Panc1 (cell line): ENCODE measurements around the gene SCAMP4. TPM values are rescaled to one million over a fixed set of nuclear protein-coding genes. Genes with fewer than 3 reads are reported as not detected.

Experiments
- ATAC-seq: fragments of 200-7000 bp; cut with Tn5 transposase; 2 replicates; pipeline ENCODE4 v1.9.1; 2020; ENCODE audit warnings: mild to moderate bottlenecking, moderate library complexity
- BruUV-seq: library from RNA; stranded (reverse); fragments of 400-500 nt; replicated peaks from 2 replicates; lab custom pipeline; 2021; lab: Mats Ljungman, UMichigan
- CTCF ChIA-PET: fragments of 300-600 bp; sonication (Branson Sonifier 250); formaldehyde crosslinking; loops from one replicate; lab custom pipeline; 2022; ENCODE audit warnings: antibody characterized with exemption; lab: Charles Lee
- POLR2A ChIA-PET: fragments of 300-600 bp; sonication (Branson Sonifier 250); formaldehyde crosslinking; loops from one replicate; lab custom pipeline; 2022; ENCODE audit warnings: antibody characterized with exemption; lab: Charles Lee
- DNase-seq: peaks from one replicate; pipeline ENCODE4 v3.0.0-alpha.2; 2010; ENCODE audit warnings: low read depth, low spot score
- H3K27ac ChIP-seq: 2 replicates; pipeline ENCODE4 v1.5.1; 2011; ENCODE audit warnings: mild to moderate bottlenecking, low read length, inconsistent platforms
- H3K27me3 ChIP-seq: fragments of 200-500 bp; sonication (Bioruptor generic); 2 replicates; pipeline ENCODE4 v1.6.0; 2014; ENCODE audit warnings: low read length, inconsistent platforms; ENCODE audit not compliant: control insufficient read depth, insufficient read depth
- H3K36me3 ChIP-seq: fragments of 200-500 bp; sonication (Bioruptor generic); 2 replicates; pipeline ENCODE4 v1.5.1; 2014; ENCODE audit warnings: inconsistent platforms, mild to moderate bottlenecking, low read length, moderate library complexity; ENCODE audit not compliant: control insufficient read depth, insufficient read depth
- H3K4me1 ChIP-seq: 2 replicates; pipeline ENCODE4 v1.5.1; 2011; ENCODE audit warnings: inconsistent platforms, mild to moderate bottlenecking, low read length, moderate library complexity; ENCODE audit not compliant: control insufficient read depth, insufficient read depth
- H3K4me3 ChIP-seq, 2 experiments: 2 replicates each; pipeline ENCODE4 v1.5.1; 2011 to 2012; ENCODE audit warnings: low read depth in 2 of 2, low read length in 2 of 2, mild to moderate bottlenecking in 2 of 2, inconsistent platforms in 1 of 2, moderate library complexity in 1 of 2
- H3K9me3 ChIP-seq: fragments of 200-500 bp; sonication (Bioruptor generic); 2 replicates; pipeline ENCODE4 v1.5.1; 2014; ENCODE audit warnings: low read depth, mild to moderate bottlenecking, inconsistent platforms, low read length, moderate library complexity; ENCODE audit not compliant: control insufficient read depth, insufficient read depth
- CTCF ChIP-seq: fragments of 450-650 bp; IDR thresholded peaks from 2 replicates; pipeline ENCODE4 v1.5.1; 2017; ENCODE audit warnings: mild to moderate bottlenecking
- POLR2AphosphoS5 ChIP-seq: IDR thresholded peaks from 2 replicates; pipeline ENCODE4 v1.6.1; 2012; ENCODE audit warnings: mild to moderate bottlenecking, low read depth, low read length, moderate library complexity
- REST ChIP-seq, 2 experiments: IDR thresholded peaks; 2 replicates each; pipeline ENCODE4 v1.6.1; 2011 to 2012; ENCODE audit warnings: low read depth in 2 of 2, control low read depth in 1 of 2, low read length in 1 of 2, mild to moderate bottlenecking in 1 of 2, moderate library complexity in 1 of 2; ENCODE audit not compliant: insufficient read depth in 1 of 2
- SIN3A ChIP-seq: IDR thresholded peaks from 2 replicates; pipeline ENCODE4 v1.6.1; 2012; ENCODE audit warnings: low read depth, mild to moderate bottlenecking, low read length, moderate library complexity, borderline replicate concordance; ENCODE audit not compliant: insufficient read depth
- TCF7L2 ChIP-seq: IDR thresholded peaks from 2 replicates; pipeline ENCODE4 v1.6.1; 2011; ENCODE audit warnings: mild to moderate bottlenecking, low read depth, low read length, inconsistent platforms
- in situ Hi-C: cut with HindIII; loops from 2 replicates; pipeline ENCODE4 v1.10.0; 2016; ENCODE audit warnings: low sequenced_read_pairs, low pct_unique_long_range_greater_than_20kb
- intact Hi-C: fragments of 100-400 bp; cut with micrococcal nuclease; formaldehyde crosslinking; loops from one replicate; pipeline ENCODE4 v1.10.0; 2022; ENCODE audit not compliant: unreplicated experiment
- total RNA-seq: library from RNA; stranded (reverse); gene quantifications from one replicate; pipeline ENCODE4 v1.2.1, GENCODE V29; 2021; ENCODE audit not compliant: unreplicated experiment

The SCAMP4 gene
- total RNA-seq, 1 experiment from 2014 or later, result 98.4 TPM

- TF ChIP-seq CTCF (no peak), TCF7L2 (no peak), SIN3A (no peak), REST (IDR thresholded peaks at IDR 0.05; ENCODE audit: insufficient read depth in 1 of 2, low read depth in 2 of 2, low read length in 1 of 2) (no peak), POLR2AphosphoS5 (no peak)
- peak overlapping the region; percentile 79 for H3K27ac ChIP-seq
- CTCF ChIA-PET, result no interaction called here
- intact Hi-C loops, result no loop called here
- H3K4me1 ChIP-seq, result peaks cover 17% of the 10 kb centered on the region
- in situ Hi-C loops, result no loop called here
- POLR2A ChIA-PET, result interaction anchor here (0.7 kb wide), 1 partner anchor 16 kb away, joined by 6 read pairs; no protein-coding TSS in a partner anchor
- ATAC-seq (no peak), DNase-seq (no peak)
- peak overlapping the region; percentile 33 to 45 for H3K4me3 ChIP-seq
- H3K36me3 ChIP-seq, result no peaks in the 10 kb centered on the region
- H3K27me3 ChIP-seq, result no peaks in the 10 kb centered on the region
- BruUV-seq, result no TSS peak
- H3K9me3 ChIP-seq, result no peaks in the 10 kb centered on the region
These were observed 1.9 kb downstream of the SCAMP4 start for GRCh38 chr19:1906985-1907562.

GRCh38 chr19:1907563-1908363, 2.6 kb downstream of the SCAMP4 start:
- Histone ChIP-seq H3K4me1 (peaks cover 17% of the 10 kb centered on the region), H3K9me3 (no peaks in the 10 kb centered on the region), H3K27ac (peak overlapping the region; percentile 79), H3K36me3 (no peaks in the 10 kb centered on the region), H3K27me3 (no peaks in the 10 kb centered on the region), H3K4me3 (peak overlapping the region; percentile 33 to 45)
- ATAC-seq (peak; percentile 57), DNase-seq (no peak)
- POLR2A ChIA-PET, result no interaction called here
- intact Hi-C loops, result no loop called here
- no peak for TF ChIP-seq TCF7L2
- no peak for TF ChIP-seq SIN3A
- TF ChIP-seq REST (IDR thresholded peaks at IDR 0.05; ENCODE audit: insufficient read depth in 1 of 2, low read depth in 2 of 2, low read length in 1 of 2), result no peak
- TF ChIP-seq POLR2AphosphoS5, result peak; percentile 44; the same call in 1 of the 2 replicates
- CTCF ChIA-PET, result interaction anchor here (0.8 kb wide), 1 partner anchor 69 kb away, joined by 3 read pairs; no protein-coding TSS in a partner anchor
- in situ Hi-C loops, result no loop called here
- no TSS peak for BruUV-seq
